Measurements from ENCODE around the gene VCX3A. TPM values are rescaled to one million over a fixed set of nuclear protein-coding genes. Genes with fewer than 3 reads are reported as not detected.

Gene VCX3A
- total RNA-seq, 1 donor from 2014 or later, result not detected

DNA sequence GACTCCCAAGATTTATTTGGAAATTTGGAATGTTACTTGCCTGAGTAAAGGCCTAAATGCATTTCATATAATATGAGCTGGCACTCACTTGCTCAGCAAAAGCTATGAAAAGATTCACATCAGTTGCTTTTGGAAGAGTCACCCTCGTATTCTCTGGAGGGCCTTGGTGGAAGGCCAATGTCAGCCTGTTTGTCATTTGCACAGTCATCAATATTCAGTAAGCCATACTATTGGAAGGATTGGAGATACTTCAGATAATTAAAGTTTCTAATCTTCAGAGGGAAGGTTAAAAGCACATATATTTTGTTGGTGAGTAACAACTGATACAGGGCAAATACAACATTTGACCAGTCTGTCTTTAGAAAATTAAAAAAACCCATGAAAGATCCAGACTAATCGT lies 36.6 kb downstream of the VCX3A start:
- Histone ChIP-seq H3K4me3 (ENCODE audit: low read depth, low read length) (no peak overlapping the region), H3K27me3 (ENCODE audit: control insufficient read depth, insufficient read depth, low read length) (no peaks in the 10 kb centered on the region), H3K36me3 (ENCODE audit: control insufficient read depth, insufficient read depth, low read length) (no peaks in the 10 kb centered on the region)
- DNase-seq (ENCODE audit: low read depth), result no peak
- TF ChIP-seq, protein P1, sequence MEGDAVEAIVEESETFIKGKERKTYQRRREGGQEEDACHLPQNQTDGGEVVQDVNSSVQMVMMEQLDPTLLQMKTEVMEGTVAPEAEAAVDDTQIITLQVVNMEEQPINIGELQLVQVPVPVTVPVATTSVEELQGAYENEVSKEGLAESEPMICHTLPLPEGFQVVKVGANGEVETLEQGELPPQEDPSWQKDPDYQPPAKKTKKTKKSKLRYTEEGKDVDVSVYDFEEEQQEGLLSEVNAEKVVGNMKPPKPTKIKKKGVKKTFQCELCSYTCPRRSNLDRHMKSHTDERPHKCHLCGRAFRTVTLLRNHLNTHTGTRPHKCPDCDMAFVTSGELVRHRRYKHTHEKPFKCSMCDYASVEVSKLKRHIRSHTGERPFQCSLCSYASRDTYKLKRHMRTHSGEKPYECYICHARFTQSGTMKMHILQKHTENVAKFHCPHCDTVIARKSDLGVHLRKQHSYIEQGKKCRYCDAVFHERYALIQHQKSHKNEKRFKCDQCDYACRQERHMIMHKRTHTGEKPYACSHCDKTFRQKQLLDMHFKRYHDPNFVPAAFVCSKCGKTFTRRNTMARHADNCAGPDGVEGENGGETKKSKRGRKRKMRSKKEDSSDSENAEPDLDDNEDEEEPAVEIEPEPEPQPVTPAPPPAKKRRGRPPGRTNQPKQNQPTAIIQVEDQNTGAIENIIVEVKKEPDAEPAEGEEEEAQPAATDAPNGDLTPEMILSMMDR (IDR thresholded peaks at IDR 0.05; ENCODE audit: insufficient read depth, low read length, severe bottlenecking), result no peak
- FAIRE-seq, result no peak

Data from bronchial epithelial cell (primary cell).